Erythroblast (primary cell): ENCODE results near the gene UQCRH.
A peak's percentile ranks its signal among the peaks of the same experiment; 100 is the strongest.
"Not testable (repeated sequence)": the region's sequence is repeated elsewhere in the genome, so short reads cannot be mapped to it uniquely, and the experiment has no call there.

Source experiments
- DNase-seq, 2 experiments: peaks; one replicate each; lab custom pipeline; 2025; lab: John Stamatoyannopoulos, UW
- GATA1 ChIP-seq: IDR thresholded peaks from 2 replicates; pipeline ENCODE4 v1.6.1; 2011; ENCODE audit warnings: low read depth, mild to moderate bottlenecking, control low read depth, low read length, moderate library complexity
- POLR2A ChIP-seq: IDR thresholded peaks from 2 replicates; pipeline ENCODE4 v1.6.1; 2011; ENCODE audit warnings: mild to moderate bottlenecking, low read length

The UQCRH gene

GRCh38 chr1:46334030-46334384, 30.5 kb downstream of the UQCRH start:
- no peak for DNase-seq
- TF ChIP-seq GATA1, result no peak
- no peak for TF ChIP-seq POLR2A

- no peak for DNase-seq
- no peak for TF ChIP-seq GATA1
- no peak for TF ChIP-seq POLR2A
Observed at GRCh38 chr1:46335081-46335480, 31.6 kb downstream of the UQCRH start.

DNA sequence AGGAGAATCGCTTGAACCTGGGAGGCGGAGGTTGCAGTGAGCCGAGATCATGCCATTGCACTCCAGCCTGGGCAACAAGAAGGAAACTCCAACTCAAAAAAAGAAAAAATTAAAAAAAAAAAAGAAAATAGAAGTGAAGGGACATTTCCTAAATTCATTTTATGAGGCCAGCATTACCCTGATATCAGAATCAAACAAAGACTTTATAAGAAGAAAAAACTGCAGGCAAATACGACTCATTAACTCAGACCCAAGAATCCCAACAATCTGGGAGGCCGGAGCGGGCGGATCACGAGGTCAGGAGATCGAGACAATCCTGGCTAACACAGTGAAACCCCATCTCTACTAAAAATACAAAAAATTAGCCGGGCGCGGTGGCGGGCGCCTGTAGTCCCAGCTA, 33.9 kb downstream of the UQCRH start:
- not testable (repeated sequence) for DNase-seq

- TF ChIP-seq POLR2A (peak; percentile 96), GATA1 (no peak)
- peak; percentile 95 to 96 for DNase-seq
Observed at GRCh38 chr1:46340404-46341221, 37.1 kb downstream of the UQCRH start, which contains the start of gene NSUN4. Gene NSUN4, plus strand, starts transcription at chr1:46340807. Its CDS starts 20 bp downstream, at chr1:46340827.

DNA sequence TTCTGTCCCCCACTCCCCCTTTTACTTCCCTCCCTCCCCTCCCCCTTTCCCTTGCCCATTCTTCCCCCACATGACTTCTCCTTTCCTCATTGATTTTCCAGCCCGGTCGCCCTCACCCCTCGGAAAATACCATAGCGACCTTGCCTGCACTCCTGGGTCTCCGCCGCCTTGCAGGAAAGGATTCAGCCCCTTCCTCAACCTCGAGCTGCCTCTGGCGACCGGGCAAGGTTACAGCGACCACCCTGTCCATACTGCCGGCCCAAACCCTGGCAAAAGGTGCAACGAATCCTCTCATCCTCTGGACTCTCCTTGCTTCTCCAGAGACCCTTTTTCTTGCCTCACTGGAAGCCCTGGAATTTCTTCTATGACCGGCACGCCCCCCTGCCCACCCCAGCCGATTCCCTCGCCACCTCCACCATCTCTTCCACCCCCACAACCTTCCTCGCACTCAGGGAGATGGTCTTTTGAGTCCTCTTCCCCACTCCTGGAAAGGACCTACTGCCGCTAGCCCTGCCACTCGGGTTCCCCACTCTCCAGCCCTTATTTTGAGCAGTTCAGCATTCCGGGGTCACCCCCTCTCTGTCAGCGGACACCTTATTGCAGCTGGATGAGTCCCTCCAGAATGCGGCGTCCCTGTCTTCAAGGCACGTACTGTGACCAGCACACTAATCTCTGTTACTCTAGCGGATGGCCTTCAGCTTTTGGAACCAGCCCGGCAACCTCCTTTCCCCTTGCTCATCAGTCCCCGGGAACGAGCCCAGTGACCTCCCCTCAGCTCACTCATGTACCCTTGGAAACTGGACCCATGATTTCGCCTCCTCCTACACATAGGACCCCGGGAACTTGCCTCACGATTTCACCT, 38.0 kb downstream of the UQCRH start:
- DNase-seq, result peak in 1 of 2 experiments; percentile 36
- no peak for TF ChIP-seq POLR2A
- no peak for TF ChIP-seq GATA1

- peak; percentile 41 to 50 for DNase-seq
- peak; percentile 10 for TF ChIP-seq POLR2A
- no peak for TF ChIP-seq GATA1
Observed at GRCh38 chr1:46342084-46342656, 38.7 kb downstream of the UQCRH start.

DNA sequence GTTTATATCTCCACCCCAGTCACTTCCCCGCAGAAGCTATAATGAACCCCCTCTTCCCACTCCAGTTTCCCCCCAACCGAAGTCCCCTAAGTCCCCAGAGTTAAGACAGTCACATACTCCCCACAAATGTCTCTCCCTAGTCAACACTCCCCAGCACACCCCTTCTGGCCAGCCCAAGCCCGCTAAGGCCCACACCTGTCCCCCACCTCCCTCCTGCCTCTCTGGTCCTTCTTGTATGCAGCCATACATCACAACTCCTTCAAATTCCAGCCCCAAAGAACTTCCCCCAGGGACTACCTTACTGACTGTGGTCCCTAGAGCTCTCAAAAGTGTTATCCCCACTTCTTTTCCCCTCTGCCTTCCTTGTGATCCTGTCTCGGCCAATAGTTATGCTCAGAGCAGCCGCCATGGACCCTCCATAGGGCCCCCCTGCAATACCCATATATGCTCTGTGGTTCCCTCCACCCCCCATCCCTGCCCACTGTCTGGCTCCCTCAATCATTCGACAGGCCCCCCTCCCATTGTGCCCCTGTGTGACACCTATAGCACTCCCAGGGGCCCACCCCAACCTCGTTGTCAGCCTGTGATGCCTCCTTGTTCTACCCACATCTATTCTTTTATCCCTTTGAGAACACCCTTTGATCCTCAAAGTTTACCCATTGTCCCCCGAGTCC, 39.3 kb downstream of the UQCRH start:
- no peak for DNase-seq
- TF ChIP-seq GATA1, result no peak
- no peak for TF ChIP-seq POLR2A

DNA sequence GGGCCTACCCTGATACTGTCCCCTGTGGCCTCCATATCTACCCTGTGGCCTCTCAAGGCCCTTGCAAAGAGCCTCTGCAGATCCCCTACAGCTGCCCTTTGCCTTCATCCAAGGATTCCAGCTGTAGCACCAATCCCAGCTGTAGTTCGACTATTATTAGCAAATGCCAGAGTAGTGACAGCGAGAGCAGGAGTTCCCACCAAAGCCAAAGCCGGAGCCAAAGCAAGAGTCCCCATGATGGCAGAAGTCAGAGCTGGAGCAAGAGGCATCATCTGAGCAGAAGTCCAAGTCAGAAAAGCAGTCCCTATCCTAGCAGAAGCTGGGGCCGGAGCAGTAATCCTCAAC, 39.8 kb downstream of the UQCRH start:
- DNase-seq, result no peak

GRCh38 chr1:46343705-46344104, 40.2 kb downstream of the UQCRH start:
- DNase-seq, result no peak
- TF ChIP-seq GATA1, result no peak

More for the DNA sequence above, 39.8 kb downstream of the UQCRH start:
- no peak for TF ChIP-seq POLR2A
- TF ChIP-seq GATA1, result no peak

DNA sequence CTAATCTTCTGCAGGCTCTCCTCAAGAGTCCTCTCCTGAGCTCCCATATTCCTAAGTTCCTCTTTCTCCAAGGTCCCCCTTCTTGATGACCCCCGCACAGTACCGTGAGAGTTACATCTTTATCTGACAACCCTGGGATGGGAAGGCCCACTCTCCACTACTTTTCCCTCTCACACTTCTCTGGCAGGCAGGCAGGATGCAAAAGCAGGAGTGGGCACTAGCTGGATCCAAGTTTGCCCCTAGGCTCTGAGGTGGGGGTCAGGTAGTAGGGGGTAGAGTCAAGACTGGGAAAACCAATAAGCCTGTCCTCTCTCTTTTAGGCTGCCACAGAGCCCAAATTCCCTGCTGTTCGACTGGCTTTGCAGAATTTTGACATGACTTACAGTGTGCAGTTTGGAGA, 41.0 kb downstream of the UQCRH start:
- no peak for DNase-seq
- TF ChIP-seq POLR2A (no peak), GATA1 (no peak)

- TF ChIP-seq POLR2A (no peak), GATA1 (no peak)
- no peak for DNase-seq
Observed at GRCh38 chr1:46345281-46345680, 41.8 kb downstream of the UQCRH start.

DNA sequence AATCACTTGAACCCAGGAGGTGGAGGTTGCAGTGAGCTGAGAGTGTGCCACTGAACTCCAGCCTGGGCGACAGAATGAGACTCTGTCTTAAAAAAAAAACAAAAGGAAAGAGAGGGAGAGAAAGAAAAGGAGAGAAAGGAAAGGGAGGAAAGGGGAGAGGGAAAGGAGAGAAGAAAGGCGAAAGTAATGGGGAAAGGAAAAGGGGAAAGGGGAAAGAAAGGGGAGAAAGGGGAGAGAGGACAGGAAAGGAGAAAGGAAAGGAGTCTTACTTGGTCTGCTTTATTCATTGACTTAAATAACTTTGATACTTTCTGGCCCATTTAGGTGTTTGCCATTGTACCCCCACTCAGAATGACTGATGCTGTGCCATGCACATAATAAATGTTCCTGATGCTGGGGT, 48.9 kb downstream of the UQCRH start:
- no peak for TF ChIP-seq POLR2A
- no peak for TF ChIP-seq GATA1
- DNase-seq, result no peak

DNA sequence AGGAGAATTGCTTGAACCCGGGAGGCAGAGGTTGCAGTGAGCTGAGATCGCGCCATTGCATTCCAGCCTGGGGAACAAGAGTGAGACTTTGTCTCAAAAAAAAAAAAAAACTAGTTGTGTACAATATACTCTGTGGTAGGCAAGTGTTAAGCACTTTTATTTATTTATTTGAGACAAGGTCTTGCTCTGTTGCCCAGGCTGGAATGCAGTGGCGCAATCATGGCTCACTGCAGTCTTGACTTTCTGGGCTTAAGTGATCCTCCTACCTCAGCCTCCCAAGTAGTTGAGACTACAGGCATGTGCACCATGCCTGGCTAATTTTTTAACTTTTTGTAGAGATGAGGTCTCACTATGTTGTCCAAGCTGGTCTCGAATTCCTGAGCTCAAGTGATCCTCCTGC, 52.4 kb downstream of the UQCRH start:
- not testable (repeated sequence) for DNase-seq

- DNase-seq, result no peak
- TF ChIP-seq POLR2A, result no peak
- no peak for TF ChIP-seq GATA1
Observed at GRCh38 chr1:46362158-46362557, 58.7 kb downstream of the UQCRH start.
